NCI-H1105 (cell line): ENCODE results near the gene NUBPL.
"Not testable (repeated sequence)": the region's sequence is repeated elsewhere in the genome, so short reads cannot be mapped to it uniquely, and the experiment has no call there.

Experiments used
- DNase-seq: peaks from one replicate; lab custom pipeline; 2025; lab: John Stamatoyannopoulos, UW

The NUBPL gene

DNA sequence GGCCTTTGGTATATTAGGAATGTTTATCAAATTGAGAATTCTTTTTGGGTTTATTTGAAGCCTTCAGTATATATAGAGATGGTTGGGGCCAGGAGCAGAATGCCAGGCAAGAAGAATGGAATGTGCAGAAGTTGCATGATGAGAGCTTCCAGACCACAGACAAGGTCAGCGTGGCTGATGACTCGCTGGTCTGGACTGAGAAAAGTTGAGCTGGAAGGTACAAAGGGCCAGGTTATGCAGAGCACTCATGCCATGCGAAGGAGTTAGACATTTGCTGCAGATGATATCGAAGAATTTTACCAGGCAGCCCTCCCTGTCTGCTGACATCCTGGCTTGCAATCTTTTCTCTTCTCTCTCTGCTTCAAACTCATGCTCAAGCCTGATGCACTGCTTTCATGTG lies 319.7 kb downstream of the NUBPL start:
- DNase-seq, result no peak

DNA sequence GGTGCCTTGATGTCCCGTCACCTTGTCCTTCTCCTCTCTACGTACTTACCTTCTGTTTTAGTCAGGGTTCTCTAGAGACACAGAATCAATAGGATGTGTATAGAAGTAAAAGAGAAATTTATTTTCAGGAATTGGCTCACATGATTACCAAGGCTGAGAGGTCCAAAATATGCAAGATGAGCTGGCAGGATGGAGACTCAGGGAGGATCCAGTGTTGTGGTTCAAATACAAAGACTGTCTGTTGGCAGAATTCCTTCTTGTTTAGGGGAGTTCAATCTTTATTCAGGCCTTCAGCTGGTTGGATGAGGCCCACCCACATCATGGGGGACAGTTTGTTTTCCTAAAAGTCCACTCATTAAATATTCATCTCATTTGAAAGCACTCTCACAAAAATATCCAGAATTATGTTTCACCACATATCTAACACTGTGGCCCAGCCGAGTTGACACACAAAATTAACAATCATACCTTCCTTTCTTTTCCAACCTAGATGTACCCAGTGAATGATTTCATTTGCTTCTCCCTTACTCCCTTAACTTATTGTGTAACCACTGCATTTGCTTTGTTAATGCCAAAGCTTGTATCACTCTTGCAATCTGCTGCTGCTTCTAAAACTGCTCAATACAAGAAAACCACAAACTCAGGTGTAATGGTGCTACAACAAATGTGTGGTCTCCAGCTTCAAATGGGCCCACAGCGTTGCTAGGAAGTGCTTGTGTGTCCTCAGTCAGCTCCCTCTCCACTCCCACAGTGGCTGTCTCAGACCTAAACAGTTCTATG lies 320.5 kb downstream of the NUBPL start:
- DNase-seq, result no peak

DNA sequence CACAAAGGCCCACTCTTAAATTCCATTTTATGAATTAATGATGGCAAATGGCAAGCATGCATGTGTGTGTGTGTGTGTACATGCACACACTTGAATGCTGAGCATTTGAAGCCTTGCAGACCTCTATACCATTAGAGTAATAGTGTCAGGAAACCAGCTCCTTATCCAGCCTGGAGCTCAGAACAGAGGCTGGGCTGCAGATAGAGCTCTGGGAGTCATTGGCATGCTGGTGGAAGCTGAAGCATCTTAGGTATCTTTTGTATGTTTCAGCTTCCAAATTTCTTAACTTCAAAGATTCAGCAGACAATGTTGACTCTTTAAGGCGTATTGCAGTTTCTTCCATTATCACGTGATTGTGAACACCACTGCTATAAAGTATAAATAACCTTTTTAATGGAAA lies 323.0 kb downstream of the NUBPL start:
- DNase-seq, result no peak

DNA sequence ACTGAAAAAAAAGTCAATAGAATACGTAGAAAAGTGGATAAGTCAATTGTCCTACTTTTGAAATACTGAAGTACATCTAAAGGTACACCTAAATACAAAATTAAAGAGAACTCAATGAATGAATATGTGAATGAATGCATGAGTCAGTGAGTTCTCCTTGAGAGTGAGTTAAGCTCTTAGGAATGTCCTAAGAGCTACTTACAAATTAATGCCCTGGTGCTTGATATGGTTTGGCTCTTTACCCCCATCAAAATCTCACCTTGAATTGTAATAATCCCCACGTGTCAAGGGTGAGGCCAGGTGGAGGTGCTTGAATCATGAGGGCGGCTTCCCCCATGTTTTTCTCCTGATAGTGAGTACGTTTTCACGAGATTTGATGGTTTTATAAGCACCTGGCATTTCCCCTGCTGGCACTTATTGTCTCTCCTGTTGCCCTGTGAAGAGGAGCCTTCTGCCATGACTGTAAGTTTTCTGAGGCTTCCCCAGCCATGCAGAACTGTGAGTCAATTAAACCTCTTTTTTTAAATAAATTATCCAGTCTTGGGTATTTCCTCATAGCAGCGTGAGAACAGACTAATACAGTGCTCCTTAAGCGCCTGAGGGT lies 323.7 kb downstream of the NUBPL start:
- no peak for DNase-seq

DNA sequence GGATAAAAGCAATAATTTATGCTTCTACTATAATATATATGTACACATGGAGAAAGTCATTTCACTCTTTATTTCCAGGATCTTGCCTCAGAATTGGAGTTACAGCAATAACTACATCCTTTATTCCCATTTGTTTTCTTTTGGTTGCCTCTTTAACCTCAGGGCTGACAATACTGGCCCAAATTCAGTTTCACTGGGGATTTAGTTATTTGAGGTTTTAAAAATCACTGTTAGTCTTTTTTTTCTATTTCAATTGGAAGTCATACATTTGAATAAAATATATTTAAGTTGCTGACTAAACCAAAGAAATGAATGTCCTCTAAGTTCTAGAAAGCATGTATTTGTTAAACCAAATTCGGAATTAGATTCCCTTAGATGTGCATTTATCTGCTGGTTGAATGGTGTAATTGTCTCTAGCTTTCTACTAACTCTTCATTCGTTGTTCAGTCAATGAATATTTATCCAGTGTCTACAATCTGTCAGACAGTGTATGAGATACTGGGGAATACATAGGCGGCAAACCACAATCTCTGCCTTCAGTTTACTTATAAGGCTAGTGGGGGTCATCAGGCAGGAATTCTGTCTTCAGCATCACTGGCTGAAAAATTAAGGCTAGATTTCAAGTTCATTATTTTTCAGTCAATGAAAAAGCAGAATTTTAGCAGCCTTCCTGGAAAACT lies 325.1 kb downstream of the NUBPL start:
- DNase-seq, result no peak

DNA sequence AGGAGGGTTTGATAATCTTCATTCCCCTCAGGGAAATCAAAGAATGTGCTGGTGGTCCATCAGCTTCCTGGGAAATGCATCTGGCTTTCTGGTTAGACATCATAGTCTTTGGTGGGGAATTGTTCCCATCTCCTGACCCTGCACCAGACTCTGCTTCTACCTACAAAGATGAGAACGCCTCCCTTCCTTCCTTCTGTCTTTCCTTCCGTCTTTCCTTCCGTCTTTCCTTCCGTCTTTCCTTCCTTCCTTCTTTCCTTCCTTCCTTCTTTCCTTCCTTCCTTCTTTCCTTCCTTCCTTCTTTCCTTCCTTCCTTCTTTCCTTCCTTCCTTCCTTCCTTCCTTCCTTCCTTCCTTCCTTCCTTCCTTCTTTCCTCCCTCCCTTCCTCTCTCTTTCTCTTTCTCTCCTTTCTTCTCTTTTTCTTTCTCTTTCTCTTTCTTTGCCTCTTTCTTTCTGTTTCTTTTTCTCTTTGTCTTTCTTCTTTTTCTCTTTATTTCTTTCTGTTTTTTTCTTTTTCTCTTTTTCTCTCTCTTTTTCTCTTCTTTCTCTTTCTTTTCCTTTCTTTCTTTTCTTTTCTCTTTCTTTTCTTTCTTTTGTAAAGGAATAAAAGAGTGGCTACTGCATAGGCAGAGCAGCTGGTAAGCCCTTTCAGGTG lies 326.9 kb downstream of the NUBPL start:
- no peak for DNase-seq

DNA sequence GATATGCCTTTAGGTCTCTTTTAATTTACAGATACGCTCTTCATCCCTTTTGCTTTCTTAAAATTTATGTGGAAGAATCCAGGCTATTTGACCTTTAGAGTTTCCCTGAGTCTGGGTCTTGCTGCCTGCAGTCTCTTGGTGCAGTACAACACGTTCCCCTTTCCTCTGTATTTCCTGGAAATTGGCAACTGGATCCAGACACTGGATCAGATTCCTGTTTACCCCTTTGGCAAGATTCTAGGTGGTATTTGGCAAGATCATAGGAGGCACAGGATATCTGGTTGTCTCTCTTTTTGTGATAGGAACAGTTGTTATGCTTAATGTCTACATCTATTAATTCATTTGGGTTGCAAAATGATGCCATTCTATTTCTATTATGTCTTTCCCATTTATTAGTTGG lies 328.1 kb downstream of the NUBPL start:
- no peak for DNase-seq

DNA sequence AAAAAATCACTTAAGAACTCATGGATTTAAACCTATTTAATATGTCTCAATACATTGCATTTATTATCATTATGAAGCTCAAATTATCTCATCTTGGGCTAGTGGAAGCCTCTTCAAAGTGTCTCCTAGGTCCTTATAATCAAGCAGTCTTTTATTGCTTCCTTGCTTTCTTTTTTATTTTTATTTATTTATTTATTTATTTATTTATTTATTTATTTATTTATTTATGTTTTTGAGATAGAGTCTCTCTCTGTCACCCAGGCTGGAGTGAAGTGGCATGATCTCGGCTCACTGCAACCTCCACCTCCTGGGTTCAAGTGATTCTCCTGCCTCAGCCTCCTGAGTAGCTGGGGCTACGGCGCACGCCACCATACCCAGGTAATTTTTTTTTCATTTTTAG lies 329.0 kb downstream of the NUBPL start:
- DNase-seq, result not testable (repeated sequence)

DNA sequence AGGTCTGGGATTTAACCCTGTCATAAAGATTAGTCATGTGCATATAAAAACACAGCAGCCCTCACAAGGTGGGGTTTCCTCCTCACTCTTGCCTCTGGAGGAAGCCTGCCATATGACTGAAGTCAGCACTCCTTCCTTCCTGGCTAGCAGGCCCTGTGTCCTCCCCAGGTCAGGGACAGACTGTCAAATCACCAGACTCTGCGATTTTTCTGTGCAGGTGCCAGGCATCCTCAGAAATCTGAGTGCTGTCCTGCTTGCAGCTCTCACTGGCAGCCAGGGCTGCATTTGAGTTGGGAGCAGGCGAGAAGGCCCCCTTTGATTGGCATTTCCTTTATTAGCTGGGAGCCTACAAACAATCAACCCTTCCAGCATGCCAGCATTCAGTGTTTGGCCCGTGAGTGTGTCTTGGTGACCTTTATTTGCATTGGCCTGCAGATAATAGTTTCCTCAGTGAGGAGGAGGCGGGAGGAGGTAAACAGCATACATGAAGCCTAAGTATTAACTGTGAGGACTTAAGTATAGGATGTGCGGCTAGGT lies 332.1 kb downstream of the NUBPL start:
- DNase-seq, result no peak

DNA sequence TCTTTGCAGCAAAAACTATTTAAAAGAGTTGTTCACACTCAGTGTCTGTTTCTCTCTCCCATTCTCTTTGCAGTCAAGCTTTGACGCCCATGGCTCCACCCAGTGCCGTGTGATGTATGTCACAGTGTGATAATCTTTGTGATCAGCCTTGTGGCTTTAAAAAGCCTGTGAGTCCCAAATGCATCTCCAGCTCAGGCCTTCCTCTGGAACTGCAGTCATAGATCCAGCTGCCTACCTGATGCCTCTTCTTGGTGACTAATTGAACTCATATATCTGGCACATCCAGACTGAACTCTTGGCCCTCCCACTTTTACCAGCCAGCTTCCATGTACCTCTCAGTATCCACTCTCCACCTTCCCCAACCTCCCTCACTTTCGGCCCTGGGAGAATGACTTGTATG lies 333.1 kb downstream of the NUBPL start:
- no peak for DNase-seq

DNA sequence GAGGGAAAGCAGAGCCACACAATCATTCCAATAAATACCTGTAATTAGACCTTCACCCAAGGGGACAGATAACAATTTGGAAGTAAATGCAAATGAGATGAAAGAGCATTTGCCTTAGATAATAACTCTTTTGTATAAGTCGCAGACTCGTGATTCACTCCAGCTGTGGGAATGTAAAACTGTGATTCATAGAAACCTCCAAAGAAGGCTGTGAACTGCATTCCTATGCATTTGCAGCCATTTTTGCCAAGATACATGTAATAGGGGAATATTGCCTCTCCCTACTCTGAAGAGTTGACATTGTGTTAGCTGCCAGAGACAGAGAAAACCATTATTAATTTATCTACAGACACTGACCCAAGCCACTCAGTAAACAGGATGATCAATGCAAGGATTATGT lies 334.0 kb downstream of the NUBPL start:
- DNase-seq, result no peak

DNA sequence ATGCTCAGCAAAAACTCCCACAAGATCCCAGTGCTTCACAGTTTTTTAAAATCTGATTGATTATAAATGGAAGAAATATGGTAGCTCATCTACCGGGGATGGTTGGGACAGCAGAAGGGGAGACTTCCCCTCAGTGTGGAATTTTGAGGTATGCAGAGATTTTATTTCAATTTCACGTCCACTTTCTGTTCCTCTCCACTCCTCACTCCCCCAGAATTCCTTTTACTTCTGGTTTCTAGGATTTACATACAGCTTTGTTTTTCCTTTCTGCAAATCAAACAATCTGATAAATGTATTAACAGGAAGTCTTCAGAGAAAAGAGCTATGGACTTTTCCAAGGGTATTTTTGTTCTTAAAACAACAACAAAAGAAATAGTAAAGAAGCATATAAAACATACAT lies 334.4 kb downstream of the NUBPL start:
- no peak for DNase-seq

DNA sequence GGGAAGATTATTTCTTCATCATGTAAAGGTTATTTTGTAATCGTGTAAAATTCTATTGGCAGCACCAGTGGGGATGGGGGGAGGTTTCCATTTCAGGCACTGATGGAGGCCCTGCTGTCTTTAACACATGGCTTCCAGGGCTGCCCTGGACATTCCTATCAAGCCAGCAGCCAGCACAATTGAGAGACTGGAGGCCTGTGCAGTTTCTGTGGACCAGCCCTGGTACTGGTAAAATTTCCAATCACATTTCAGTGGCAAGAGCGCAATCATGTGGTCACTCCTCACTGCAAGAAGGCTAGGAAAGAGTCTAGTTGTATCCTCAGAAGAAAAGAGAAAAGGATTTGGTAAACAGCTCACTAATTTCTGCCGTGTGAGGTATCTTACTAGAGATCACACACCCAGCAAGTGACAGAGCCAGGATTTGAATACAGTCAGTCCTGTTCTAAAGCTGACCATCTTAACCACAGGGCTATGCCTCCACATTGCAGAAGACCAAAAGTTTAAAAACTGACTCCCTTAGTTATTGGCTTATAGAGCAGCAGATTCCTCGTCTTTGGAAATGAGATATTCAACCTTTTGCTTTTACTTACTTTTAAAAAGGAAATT lies 336.5 kb downstream of the NUBPL start:
- no peak for DNase-seq

DNA sequence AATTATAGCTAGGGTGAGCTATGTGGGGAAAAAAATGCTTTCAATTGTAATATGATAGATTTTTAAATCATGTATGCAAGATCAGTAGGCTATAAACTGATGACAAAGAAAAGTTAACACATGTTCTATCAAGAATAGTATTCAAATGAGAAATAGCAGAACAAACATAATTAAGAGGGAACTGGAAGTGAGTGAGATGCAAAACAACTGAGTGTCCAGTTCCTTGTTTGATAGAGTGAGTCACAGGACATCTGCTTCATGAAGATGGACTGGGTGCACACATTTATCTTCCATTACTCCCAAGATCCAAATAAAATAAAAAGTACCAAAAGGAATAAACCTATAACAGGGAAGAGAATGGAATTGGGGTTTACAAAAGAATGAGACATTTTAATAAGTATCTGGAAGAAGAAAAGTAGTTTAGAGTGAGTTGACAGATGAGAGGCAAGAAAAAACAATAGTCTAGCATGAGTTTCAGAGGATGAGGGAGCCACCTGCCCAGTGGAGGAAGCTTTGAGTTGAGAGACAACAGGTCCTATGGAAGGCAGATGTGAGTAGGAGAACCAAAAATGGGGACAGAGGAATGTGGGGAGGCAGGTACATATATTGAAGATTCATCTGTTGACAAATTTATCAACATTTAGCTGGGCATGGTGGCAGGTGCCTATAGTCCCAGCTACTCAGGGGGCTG lies 337.8 kb downstream of the NUBPL start:
- DNase-seq, result no peak

DNA sequence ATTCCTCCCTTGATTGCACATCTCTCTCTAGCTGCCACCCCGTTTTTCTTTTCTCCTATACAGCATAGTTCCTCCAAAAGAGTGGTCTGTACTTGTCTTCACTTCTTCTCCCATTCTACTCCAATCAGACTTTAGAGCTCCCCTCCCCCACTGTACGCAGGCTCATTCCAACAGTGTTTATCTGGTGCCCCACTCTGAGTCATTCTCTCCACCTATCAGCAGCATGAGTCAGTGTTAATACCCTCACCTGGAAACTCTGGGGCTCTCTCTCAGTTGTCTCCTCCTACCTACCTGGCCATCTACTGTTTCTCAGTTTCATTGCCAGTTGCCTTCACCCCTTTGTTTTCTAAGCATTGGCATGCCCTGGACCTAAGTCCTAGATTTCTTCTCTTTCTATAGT lies 340.8 kb downstream of the NUBPL start:
- no peak for DNase-seq

DNA sequence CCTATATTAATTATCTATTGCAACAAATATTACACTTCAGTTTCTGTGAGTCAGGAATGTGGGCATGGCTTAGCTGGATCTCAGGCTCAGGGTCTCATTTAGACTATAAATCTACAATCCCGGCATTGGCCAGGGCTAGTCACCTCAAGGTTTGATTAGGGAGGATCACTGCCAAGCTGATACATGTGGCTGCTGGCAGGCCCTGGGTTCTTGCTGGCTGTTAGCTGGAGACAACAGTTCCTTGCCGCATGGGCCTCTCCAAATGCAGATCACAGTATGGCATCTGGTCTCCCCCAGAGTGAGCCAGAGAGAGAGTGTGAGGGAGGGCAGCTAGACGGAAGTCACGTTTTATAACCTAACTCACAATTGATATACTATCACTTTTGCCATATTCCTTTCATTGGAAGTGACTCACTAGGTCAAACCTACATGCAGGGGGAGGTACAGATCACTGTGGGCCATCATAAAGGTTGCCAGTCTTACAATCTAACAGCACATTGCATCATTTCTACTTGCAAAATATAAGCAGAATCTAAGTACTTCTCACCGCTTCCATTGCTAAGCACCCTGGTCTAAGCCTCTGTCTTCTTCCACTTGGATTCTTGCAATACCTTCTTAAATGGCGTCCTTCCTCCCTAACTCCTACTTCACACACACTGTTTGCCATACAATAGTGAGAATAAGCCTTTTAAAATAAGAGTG lies 341.9 kb downstream of the NUBPL start:
- DNase-seq, result no peak

DNA sequence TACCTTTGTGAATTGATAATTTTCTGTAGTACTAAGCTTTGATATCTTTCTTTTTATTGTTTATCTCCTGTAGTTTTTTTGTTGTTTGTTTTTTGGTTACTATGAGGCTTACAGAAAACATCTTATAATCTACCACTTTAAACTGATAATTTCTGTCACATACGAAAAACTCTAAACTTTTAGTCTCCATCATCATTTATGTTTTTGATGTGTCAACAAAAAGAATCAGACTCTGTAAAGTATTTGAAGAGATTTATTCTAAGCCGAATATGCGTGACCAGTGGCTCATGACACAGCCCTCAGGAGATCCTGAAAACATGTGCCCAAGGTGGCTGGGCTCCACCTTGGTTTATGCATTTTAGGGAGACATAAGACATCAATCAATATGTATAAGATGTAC lies 348.8 kb downstream of the NUBPL start:
- DNase-seq, result no peak
